OCI-LY3 (cell line): ENCODE results near the gene MTHFD1.

Experiments
- EZH2phosphoT487 ChIP-seq: fragments of 200-600 bp; shearing (Covaris generic); IDR thresholded peaks from 2 replicates; pipeline ENCODE4 v1.6.1; 2018; ENCODE audit warnings: antibody characterized with exemption, mixed run types, low read depth
- TF ChIP-seq, protein P1 (sequence below): fragments of 200-600, 300-600 bp; sonication (generic); IDR thresholded peaks from 2 replicates; pipeline ENCODE4 v1.5.1; 2014; ENCODE audit warnings: antibody characterized with exemption, low read length, low read depth

DNA sequence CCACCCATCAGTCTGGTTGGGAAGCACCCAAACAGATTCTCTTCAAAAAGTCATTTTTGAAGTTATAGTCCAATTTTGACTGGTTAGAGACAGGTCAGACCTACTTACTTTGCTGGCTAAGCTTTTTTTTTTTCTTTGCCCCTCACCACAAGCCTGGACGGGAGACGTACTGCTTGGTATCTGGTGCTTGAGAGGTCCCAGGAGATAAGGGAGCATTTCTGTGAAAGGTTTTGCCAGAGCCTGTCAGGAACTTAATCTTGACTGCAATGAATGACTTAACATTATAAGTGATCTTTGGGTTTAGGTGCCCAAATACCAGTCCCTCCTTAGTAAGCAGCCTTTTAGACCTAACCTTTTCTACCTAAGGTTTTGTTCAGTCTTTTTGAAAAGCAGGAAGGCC, 6.3 kb downstream of the MTHFD1 start:
- TF ChIP-seq, protein P1, sequence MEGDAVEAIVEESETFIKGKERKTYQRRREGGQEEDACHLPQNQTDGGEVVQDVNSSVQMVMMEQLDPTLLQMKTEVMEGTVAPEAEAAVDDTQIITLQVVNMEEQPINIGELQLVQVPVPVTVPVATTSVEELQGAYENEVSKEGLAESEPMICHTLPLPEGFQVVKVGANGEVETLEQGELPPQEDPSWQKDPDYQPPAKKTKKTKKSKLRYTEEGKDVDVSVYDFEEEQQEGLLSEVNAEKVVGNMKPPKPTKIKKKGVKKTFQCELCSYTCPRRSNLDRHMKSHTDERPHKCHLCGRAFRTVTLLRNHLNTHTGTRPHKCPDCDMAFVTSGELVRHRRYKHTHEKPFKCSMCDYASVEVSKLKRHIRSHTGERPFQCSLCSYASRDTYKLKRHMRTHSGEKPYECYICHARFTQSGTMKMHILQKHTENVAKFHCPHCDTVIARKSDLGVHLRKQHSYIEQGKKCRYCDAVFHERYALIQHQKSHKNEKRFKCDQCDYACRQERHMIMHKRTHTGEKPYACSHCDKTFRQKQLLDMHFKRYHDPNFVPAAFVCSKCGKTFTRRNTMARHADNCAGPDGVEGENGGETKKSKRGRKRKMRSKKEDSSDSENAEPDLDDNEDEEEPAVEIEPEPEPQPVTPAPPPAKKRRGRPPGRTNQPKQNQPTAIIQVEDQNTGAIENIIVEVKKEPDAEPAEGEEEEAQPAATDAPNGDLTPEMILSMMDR: no peak
- no peak for TF ChIP-seq EZH2phosphoT487
